Vagina (tissue), 2 donors: Measurements from ENCODE around the gene ASB12. TPM values are rescaled to one million over a fixed set of nuclear protein-coding genes. Genes with fewer than 3 reads are reported as not detected.

Source experiments
- DNase-seq, 2 donors: peaks; one replicate each; pipeline ENCODE4 v3.0.0-alpha.2; 2017; ENCODE audit errors: extremely low spot score in 2 of 2
- H3K27ac ChIP-seq: fragments of 200-600 bp; sonication (generic); one replicate; pipeline ENCODE4 v1.5.1; 2019
- H3K27me3 ChIP-seq: fragments of 200-600 bp; sonication (generic); one replicate; pipeline ENCODE4 v1.5.1; 2019
- H3K36me3 ChIP-seq, 2 donors: fragments of 200-600 bp; sonication (generic); one replicate each; pipeline ENCODE4 v1.5.1; 2017 to 2019
- H3K4me1 ChIP-seq: fragments of 200-600 bp; sonication (generic); one replicate; pipeline ENCODE4 v1.5.1; 2019
- H3K4me3 ChIP-seq, 2 donors: fragments of 200-600 bp; sonication (generic); 1 replicate in 1 of 2; 2 replicates in 1 of 2; pipeline ENCODE4 v1.5.1; 2016 to 2019
- H3K9me3 ChIP-seq: fragments of 200-600 bp; sonication (generic); one replicate; pipeline ENCODE4 v1.5.1; 2019
- POLR2A ChIP-seq, 2 donors: fragments of 450-650 bp; IDR thresholded peaks; one replicate each; pipeline ENCODE4 v1.6.1; 2017; ENCODE audit warnings: antibody characterized with exemption in 2 of 2, mild to moderate bottlenecking in 2 of 2, moderate library complexity in 2 of 2
- POLR2AphosphoS5 ChIP-seq, 2 donors: sonication (generic); formaldehyde crosslinking; IDR thresholded peaks; one replicate each; pipeline ENCODE4 v1.9.0; 2017; ENCODE audit warnings: antibody characterized with exemption in 2 of 2, mild to moderate bottlenecking in 2 of 2, low read depth in 1 of 2; ENCODE audit not compliant: insufficient read depth in 1 of 2
- intact Hi-C: fragments of 100-400 bp; cut with DNase I; formaldehyde crosslinking; loops from one replicate; pipeline ENCODE4 v1.15.1; 2023
- small RNA-seq: library from RNA; depleted of rRNA; stranded (forward); fragments of <200 nt; gene quantifications from one replicate; pipeline ENCODE3, GENCODE V24; 2016
- total RNA-seq: library from RNA; depleted of rRNA; stranded (reverse); fragments of >200 nt; gene quantifications from one replicate; pipeline ENCODE4 v1.2.3, GENCODE V29; 2016
- TF ChIP-seq, protein P1 (sequence below), 3 experiments: fragments of 450-650 bp in 2 of 3; fragments of 200-600 bp in 1 of 3; sonication (generic) in 1 of 3; IDR thresholded peaks; one replicate each; pipeline ENCODE4 v1.5.1; 2017 to 2019; ENCODE audit warnings: antibody characterized with exemption in 3 of 3, mild to moderate bottlenecking in 2 of 3, moderate library complexity in 2 of 3

ASB12 gene
- total RNA-seq, 1 donor from 2014 or later, result not detected

DNA sequence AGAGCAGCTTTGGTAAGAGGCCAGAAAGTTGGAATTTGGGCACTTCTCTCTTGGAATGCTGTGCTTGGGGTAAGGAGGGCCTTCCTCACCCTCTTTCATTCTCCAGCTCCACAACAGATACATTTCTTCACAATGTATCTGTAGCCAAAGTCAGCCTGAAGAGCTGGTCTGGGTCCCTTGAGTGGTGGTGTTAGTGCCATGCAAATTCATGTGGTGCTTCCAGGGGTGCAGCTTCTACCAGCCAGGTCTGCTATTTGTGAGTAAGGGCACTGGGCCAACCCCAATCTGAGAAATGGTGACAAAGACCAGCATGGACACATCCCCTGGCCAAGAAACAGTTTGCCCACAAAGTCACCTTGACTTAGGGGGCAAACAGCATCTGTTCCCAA, 42.7 kb downstream of the ASB12 start:
- no peak overlapping the region for H3K4me3 ChIP-seq
- intact Hi-C loops, result no loop called here
- H3K4me1 ChIP-seq, result no peaks in the 10 kb centered on the region
- no peak overlapping the region for H3K27ac ChIP-seq
- peaks cover 0 to 7% of the 10 kb centered on the region in 2 donors for H3K36me3 ChIP-seq
- peak; percentile 49 to 70 for DNase-seq
- H3K9me3 ChIP-seq, result no peaks in the 10 kb centered on the region
- TF ChIP-seq, protein P1, sequence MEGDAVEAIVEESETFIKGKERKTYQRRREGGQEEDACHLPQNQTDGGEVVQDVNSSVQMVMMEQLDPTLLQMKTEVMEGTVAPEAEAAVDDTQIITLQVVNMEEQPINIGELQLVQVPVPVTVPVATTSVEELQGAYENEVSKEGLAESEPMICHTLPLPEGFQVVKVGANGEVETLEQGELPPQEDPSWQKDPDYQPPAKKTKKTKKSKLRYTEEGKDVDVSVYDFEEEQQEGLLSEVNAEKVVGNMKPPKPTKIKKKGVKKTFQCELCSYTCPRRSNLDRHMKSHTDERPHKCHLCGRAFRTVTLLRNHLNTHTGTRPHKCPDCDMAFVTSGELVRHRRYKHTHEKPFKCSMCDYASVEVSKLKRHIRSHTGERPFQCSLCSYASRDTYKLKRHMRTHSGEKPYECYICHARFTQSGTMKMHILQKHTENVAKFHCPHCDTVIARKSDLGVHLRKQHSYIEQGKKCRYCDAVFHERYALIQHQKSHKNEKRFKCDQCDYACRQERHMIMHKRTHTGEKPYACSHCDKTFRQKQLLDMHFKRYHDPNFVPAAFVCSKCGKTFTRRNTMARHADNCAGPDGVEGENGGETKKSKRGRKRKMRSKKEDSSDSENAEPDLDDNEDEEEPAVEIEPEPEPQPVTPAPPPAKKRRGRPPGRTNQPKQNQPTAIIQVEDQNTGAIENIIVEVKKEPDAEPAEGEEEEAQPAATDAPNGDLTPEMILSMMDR (IDR thresholded peaks at IDR 0.05), result no peak
- TF ChIP-seq POLR2A (IDR thresholded peaks at IDR 0.05), result no peak
- no peak for TF ChIP-seq POLR2AphosphoS5 (IDR thresholded peaks at IDR 0.05; ENCODE audit: insufficient read depth in 1 of 2, low read depth in 1 of 2)
- H3K27me3 ChIP-seq, result no peaks in the 10 kb centered on the region

DNA sequence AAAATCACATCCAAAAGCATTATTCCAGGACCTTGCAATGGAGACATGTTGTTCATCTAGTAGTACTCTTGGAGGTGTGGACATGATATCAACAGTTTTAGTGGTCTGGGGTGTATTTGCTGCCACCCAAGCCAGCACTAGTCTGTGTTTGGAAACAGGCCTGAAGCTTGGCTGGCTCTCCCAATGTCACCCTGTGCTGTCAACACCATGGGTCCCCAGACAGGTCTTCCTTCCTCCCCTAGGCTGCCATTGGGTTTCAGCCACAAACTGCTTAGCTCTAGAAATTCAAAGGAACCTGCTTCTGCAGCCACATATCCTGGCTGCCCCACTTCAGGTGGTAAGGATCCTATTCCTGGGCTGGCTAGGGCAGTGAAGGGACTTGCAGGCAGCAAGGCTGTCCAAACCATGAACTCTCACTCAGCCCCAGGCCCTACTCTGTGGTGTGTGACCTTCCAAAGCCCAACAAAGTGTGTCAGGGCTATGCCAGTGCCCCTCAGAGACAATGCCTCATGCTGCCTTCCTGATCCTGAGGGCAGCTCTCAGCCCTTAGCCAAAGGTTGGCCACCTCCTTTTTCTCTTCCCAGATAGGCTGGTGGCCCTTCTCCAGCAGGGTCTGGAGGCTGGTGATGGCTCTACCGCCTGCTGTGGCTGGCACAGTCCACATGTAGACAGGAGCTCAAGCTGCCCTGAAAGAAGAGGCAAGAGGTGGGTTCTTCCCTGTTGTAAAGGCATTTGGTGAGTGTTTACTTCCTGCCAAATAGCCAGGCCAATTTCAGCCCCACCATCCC, 43.2 kb downstream of the ASB12 start:
- Histone ChIP-seq H3K27me3 (no peaks in the 10 kb centered on the region), H3K36me3 (peaks cover 0 to 7% of the 10 kb centered on the region in 2 donors), H3K27ac (no peak overlapping the region), H3K9me3 (no peaks in the 10 kb centered on the region), H3K4me3 (no peak overlapping the region), H3K4me1 (no peaks in the 10 kb centered on the region)
- intact Hi-C loops, result no loop called here
- peak; percentile 56 to 79 for DNase-seq
- TF ChIP-seq, protein P1 (IDR thresholded peaks at IDR 0.05), result no peak
- TF ChIP-seq POLR2AphosphoS5 (IDR thresholded peaks at IDR 0.05; ENCODE audit: insufficient read depth in 1 of 2, low read depth in 1 of 2) (no peak), POLR2A (IDR thresholded peaks at IDR 0.05) (no peak)

DNA sequence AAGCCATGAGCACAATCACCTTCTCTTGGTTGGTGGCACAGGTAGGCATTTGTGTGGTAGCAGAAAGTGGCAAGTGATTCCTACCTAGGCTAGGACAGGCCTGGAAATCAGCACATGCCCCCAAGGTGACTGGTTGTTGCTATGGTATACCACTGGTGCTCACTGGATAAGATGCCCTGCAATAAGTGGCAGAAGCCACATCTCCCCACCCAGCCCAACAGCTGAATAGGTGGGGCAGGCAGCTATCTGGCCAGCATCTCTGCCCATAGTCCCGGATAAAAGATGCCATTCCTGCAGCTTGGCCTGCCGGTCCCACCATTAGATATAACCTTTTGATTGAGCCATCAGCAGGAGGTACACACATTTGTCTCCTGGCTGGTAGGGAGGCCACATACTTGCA, 46.0 kb downstream of the ASB12 start:
- DNase-seq, result peak; percentile 60 to 70
- TF ChIP-seq, protein P1 (IDR thresholded peaks at IDR 0.05), result no peak
- no peak for TF ChIP-seq POLR2AphosphoS5 (IDR thresholded peaks at IDR 0.05; ENCODE audit: insufficient read depth in 1 of 2, low read depth in 1 of 2)
- TF ChIP-seq POLR2A (IDR thresholded peaks at IDR 0.05), result no peak
- intact Hi-C loops, result no loop called here
- Histone ChIP-seq H3K27ac (no peak overlapping the region), H3K4me1 (no peaks in the 10 kb centered on the region), H3K27me3 (no peaks in the 10 kb centered on the region), H3K9me3 (no peaks in the 10 kb centered on the region), H3K36me3 (no peaks in the 10 kb centered on the region), H3K4me3 (no peak overlapping the region)

DNA sequence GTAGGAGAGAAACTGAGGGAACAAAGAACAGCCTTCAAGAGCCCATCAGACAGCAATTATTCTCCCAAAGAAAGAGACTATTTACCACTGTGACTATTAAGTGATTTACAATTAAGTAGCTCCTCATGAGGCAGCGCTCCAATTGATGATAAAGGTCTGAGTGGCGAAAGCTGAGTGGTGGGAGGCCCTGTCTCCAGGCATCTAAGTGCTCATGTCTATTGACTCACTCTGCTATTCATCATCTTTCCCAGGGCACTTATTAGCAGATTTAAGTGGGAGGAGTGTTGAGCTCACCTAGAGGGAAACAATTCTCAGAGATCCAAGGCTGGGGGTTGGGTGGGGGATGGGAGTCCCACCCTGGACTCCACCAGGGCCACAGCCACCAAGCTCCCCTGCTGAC, 48.2 kb downstream of the ASB12 start:
- no peak for TF ChIP-seq POLR2AphosphoS5 (IDR thresholded peaks at IDR 0.05; ENCODE audit: insufficient read depth in 1 of 2, low read depth in 1 of 2)
- TF ChIP-seq POLR2A (IDR thresholded peaks at IDR 0.05), result no peak
- H3K27me3 ChIP-seq, result no peaks in the 10 kb centered on the region
- no peak overlapping the region for H3K27ac ChIP-seq
- intact Hi-C loops, result no loop called here
- peak in 1 of 2 donors; percentile 70 for DNase-seq
- no peak overlapping the region for H3K4me3 ChIP-seq
- no peaks in the 10 kb centered on the region for H3K4me1 ChIP-seq
- H3K9me3 ChIP-seq, result no peaks in the 10 kb centered on the region
- H3K36me3 ChIP-seq, result no peaks in the 10 kb centered on the region

DNA sequence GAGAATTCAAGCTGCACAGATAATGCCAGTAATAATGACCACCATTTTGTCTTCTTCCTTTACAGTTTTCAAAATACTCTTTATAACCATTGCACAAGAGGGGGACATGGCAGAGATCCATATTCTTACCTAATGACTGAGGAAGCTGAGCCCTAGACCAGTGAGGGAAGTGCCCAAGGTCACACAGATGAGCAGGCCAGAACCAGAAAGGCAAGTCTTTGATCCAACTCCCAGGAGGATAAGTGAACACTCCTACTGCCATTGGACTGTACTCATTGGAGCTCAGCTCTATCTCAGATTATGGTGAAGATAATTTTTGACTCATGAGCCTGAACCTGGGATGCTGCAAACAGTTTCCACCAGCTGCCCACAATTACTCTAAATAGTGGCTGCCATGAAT, 53.5 kb downstream of the ASB12 start:
- TF ChIP-seq, protein P1 (IDR thresholded peaks at IDR 0.05), result no peak
- no peak for TF ChIP-seq POLR2A (IDR thresholded peaks at IDR 0.05)
- intact Hi-C loops, result no loop called here
- H3K27me3 ChIP-seq, result no peaks in the 10 kb centered on the region
- DNase-seq, result no peak
- no peaks in the 10 kb centered on the region for H3K36me3 ChIP-seq
- H3K4me3 ChIP-seq, result no peak overlapping the region
- H3K4me1 ChIP-seq, result no peaks in the 10 kb centered on the region
- H3K9me3 ChIP-seq, result no peaks in the 10 kb centered on the region
- no peak overlapping the region for H3K27ac ChIP-seq

Small RNA genes lying within 50 kb of the gene (small RNA-seq; reads per million reads assigned to genes)
- not detected for gene RN7SL799P

Other genes with a start within 250 kb of the ASB12 start
- 4.9 TPM for gene AMER1, start 24.9 kb downstream of the ASB12 start, total RNA-seq
- gene MTMR8, start 164.8 kb upstream of the ASB12 start, total RNA-seq, result 7.9 TPM